ENCODE measurements around the gene ULK1. TPM values are rescaled to one million over a fixed set of nuclear protein-coding genes. Genes with fewer than 3 reads are reported as not detected.

ULK1 gene
- total RNA-seq, 1 experiment from 2014 or later, result 72.1 TPM

- Histone ChIP-seq H3K27ac (ENCODE audit: low read length) (no peak overlapping the region), H3K9me3 (ENCODE audit: control insufficient read depth, insufficient read depth, low read depth, low read length) (no peaks in the 10 kb centered on the region), H3K4me1 (ENCODE audit: control insufficient read depth, insufficient read depth, low read length) (peaks cover 37% of the 10 kb centered on the region), H3K27me3 (ENCODE audit: control insufficient read depth, insufficient read depth, low read length) (no peaks in the 10 kb centered on the region), H3K4me3 (ENCODE audit: low read depth in 2 of 2, low read length in 2 of 2) (no peak overlapping the region), H3K36me3 (ENCODE audit: control insufficient read depth, insufficient read depth, low read length) (no peaks in the 10 kb centered on the region)
- in situ Hi-C loops (cut with HindIII; ENCODE audit: low pct_unique_long_range_greater_than_20kb, low sequenced_read_pairs), result no loop called here
- BruUV-seq (replicated peaks), result no TSS peak
- ChIA-PET CTCF (no interaction called here), POLR2A (no interaction called here)
- TF ChIP-seq TCF7L2 (IDR thresholded peaks at IDR 0.05; ENCODE audit: low read depth, low read length), result no peak
- TF ChIP-seq, protein P1, sequence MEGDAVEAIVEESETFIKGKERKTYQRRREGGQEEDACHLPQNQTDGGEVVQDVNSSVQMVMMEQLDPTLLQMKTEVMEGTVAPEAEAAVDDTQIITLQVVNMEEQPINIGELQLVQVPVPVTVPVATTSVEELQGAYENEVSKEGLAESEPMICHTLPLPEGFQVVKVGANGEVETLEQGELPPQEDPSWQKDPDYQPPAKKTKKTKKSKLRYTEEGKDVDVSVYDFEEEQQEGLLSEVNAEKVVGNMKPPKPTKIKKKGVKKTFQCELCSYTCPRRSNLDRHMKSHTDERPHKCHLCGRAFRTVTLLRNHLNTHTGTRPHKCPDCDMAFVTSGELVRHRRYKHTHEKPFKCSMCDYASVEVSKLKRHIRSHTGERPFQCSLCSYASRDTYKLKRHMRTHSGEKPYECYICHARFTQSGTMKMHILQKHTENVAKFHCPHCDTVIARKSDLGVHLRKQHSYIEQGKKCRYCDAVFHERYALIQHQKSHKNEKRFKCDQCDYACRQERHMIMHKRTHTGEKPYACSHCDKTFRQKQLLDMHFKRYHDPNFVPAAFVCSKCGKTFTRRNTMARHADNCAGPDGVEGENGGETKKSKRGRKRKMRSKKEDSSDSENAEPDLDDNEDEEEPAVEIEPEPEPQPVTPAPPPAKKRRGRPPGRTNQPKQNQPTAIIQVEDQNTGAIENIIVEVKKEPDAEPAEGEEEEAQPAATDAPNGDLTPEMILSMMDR (IDR thresholded peaks at IDR 0.05), result no peak
- TF ChIP-seq REST (IDR thresholded peaks at IDR 0.05; ENCODE audit: insufficient read depth in 1 of 2, low read depth in 2 of 2, low read length in 1 of 2), result no peak
- no peak for TF ChIP-seq POLR2AphosphoS5 (IDR thresholded peaks at IDR 0.05; ENCODE audit: low read depth, low read length)
- no peak for TF ChIP-seq SIN3A (IDR thresholded peaks at IDR 0.05; ENCODE audit: borderline replicate concordance, insufficient read depth, low read depth, low read length)
- intact Hi-C loops (cut with micrococcal nuclease; ENCODE audit: unreplicated experiment), result no loop called here
- ATAC-seq, result no peak
- no peak for DNase-seq (ENCODE audit: low read depth, low spot score)
Observed at GRCh38 chr12:131867891-131868675, 26.3 kb upstream of the ULK1 start.

- Histone ChIP-seq H3K36me3 (ENCODE audit: control insufficient read depth, insufficient read depth, low read length) (no peaks in the 10 kb centered on the region), H3K9me3 (ENCODE audit: control insufficient read depth, insufficient read depth, low read depth, low read length) (no peaks in the 10 kb centered on the region; the same call in 1 of the 2 replicates), H3K27ac (ENCODE audit: low read length) (peak overlapping the region; percentile 63; the same call in 1 of the 2 replicates), H3K4me3 (ENCODE audit: low read depth in 2 of 2, low read length in 2 of 2) (no peak overlapping the region), H3K27me3 (ENCODE audit: control insufficient read depth, insufficient read depth, low read length) (no peaks in the 10 kb centered on the region), H3K4me1 (ENCODE audit: control insufficient read depth, insufficient read depth, low read length) (peaks cover 22% of the 10 kb centered on the region)
- DNase-seq (ENCODE audit: low read depth, low spot score) (peak; percentile 61), ATAC-seq (peak; percentile 65)
- intact Hi-C loops (cut with micrococcal nuclease; ENCODE audit: unreplicated experiment) (no loop called here), in situ Hi-C loops (cut with HindIII; ENCODE audit: low pct_unique_long_range_greater_than_20kb, low sequenced_read_pairs) (no loop called here)
- TF ChIP-seq TCF7L2 (IDR thresholded peaks at IDR 0.05; ENCODE audit: low read depth, low read length) (no peak), SIN3A (IDR thresholded peaks at IDR 0.05; ENCODE audit: borderline replicate concordance, insufficient read depth, low read depth, low read length) (no peak), REST (IDR thresholded peaks at IDR 0.05; ENCODE audit: insufficient read depth in 1 of 2, low read depth in 2 of 2, low read length in 1 of 2) (no peak), POLR2AphosphoS5 (IDR thresholded peaks at IDR 0.05; ENCODE audit: low read depth, low read length) (no peak)
- TF ChIP-seq, protein P1 (IDR thresholded peaks at IDR 0.05), result no peak
- BruUV-seq (replicated peaks), result no TSS peak
- ChIA-PET CTCF (no interaction called here), POLR2A (no interaction called here)
Observed at GRCh38 chr12:131869871-131870418, 24.5 kb upstream of the ULK1 start.

Measured in Panc1 (cell line).